Osteoblast (primary cell): ENCODE measurements around the gene BCL2L13. TPM values are rescaled to one million over a fixed set of nuclear protein-coding genes. Genes with fewer than 3 reads are reported as not detected.

Experiments
- DNase-seq: peaks from one replicate; pipeline ENCODE4 v3.0.0; 2011; ENCODE audit warnings: low spot score, mixed read lengths; ENCODE audit not compliant: insufficient read length; ENCODE audit errors: missing footprints
- H2AFZ ChIP-seq: 2 replicates; pipeline ENCODE4 v1.6.0; 2011; ENCODE audit warnings: mild to moderate bottlenecking, low read length
- H3K27ac ChIP-seq: 2 replicates; pipeline ENCODE4 v1.5.1; 2011; ENCODE audit warnings: mild to moderate bottlenecking, low read depth, low read length, moderate library complexity
- H3K27me3 ChIP-seq: 2 replicates; pipeline ENCODE4 v1.6.0; 2012; ENCODE audit warnings: mild to moderate bottlenecking, control low read depth, inconsistent platforms, low read length, moderate library complexity; ENCODE audit not compliant: insufficient read depth
- H3K36me3 ChIP-seq: 2 replicates; pipeline ENCODE4 v1.5.1; 2011; ENCODE audit warnings: mild to moderate bottlenecking, low read length, control low read depth, moderate library complexity; ENCODE audit not compliant: insufficient read depth
- H3K4me1 ChIP-seq: 2 replicates; pipeline ENCODE4 v1.5.1; 2011; ENCODE audit warnings: mild to moderate bottlenecking, low read length, control low read depth, moderate library complexity; ENCODE audit not compliant: insufficient read depth
- H3K4me2 ChIP-seq: 2 replicates; pipeline ENCODE4 v1.6.0; 2011; ENCODE audit warnings: mild to moderate bottlenecking, low read length; ENCODE audit not compliant: insufficient read depth
- H3K4me3 ChIP-seq: fragments of 200-600 bp; sonication (generic); 3 replicates; pipeline ENCODE4 v1.5.1; 2012; ENCODE audit warnings: mild to moderate bottlenecking, low read length, inconsistent platforms; ENCODE audit not compliant: insufficient read depth
- H3K79me2 ChIP-seq: 2 replicates; pipeline ENCODE4 v1.6.0; 2012; ENCODE audit warnings: mild to moderate bottlenecking, low read length, control low read depth, inconsistent platforms; ENCODE audit not compliant: insufficient read depth
- H3K9me3 ChIP-seq: 2 replicates; pipeline ENCODE4 v1.5.1; 2011; ENCODE audit warnings: low read depth, low read length, control low read depth
- H4K20me1 ChIP-seq: 2 replicates; pipeline ENCODE4 v1.6.0; 2012; ENCODE audit warnings: mild to moderate bottlenecking, low read length, control low read depth; ENCODE audit not compliant: insufficient read depth
- total RNA-seq: library from RNA; depleted of rRNA; stranded (reverse); fragments of >200 nt; gene quantifications from 2 replicates; pipeline ENCODE4 v1.2.3, GENCODE V29; 2012
- TF ChIP-seq, protein P1 (sequence below): IDR thresholded peaks from 2 replicates; pipeline ENCODE4 v1.5.1; 2011; ENCODE audit warnings: mild to moderate bottlenecking, low read depth, low read length, moderate library complexity; ENCODE audit errors: extremely low read depth

Gene BCL2L13
- total RNA-seq, 1 donor, result 86.5 TPM

DNA sequence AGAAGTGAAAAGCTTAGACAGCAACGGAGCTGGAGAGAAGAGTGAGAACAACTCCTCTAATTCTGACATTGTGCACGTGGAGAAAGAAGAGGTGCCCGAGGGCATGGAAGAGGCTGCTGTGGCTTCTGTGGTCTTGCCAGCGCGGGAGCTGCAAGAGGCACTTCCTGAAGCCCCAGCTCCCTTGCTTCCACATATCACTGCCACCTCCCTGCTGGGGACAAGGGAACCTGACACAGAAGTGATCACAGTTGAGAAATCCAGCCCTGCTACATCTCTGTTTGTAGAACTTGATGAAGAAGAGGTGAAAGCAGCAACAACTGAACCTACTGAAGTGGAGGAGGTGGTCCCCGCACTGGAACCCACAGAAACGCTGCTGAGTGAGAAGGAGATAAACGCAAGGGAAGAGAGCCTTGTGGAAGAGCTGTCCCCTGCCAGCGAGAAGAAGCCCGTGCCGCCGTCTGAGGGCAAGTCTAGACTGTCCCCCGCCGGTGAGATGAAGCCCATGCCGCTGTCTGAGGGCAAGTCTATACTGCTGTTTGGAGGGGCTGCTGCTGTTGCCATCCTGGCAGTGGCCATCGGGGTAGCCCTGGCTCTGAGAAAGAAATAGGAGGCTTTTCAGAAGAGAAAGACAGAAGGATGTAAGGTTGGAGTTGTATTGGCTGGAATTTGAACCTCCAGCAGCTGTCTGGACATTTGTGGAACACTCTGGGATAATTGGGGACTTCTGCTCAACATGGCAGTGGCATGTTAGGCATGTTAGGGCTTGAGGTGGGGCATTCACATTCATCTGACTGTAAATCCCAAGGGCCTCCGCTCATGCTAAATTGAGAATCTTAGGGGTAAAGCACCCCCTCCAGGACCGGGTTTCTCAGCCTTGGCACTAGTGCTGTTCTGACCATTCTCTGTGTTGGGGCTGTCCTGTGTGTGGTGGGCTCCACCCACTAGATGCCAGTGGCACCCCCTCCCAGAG lies 88.7 kb downstream of the BCL2L13 start:
- H3K27me3 ChIP-seq, result no peaks in the 10 kb centered on the region
- TF ChIP-seq, protein P1, sequence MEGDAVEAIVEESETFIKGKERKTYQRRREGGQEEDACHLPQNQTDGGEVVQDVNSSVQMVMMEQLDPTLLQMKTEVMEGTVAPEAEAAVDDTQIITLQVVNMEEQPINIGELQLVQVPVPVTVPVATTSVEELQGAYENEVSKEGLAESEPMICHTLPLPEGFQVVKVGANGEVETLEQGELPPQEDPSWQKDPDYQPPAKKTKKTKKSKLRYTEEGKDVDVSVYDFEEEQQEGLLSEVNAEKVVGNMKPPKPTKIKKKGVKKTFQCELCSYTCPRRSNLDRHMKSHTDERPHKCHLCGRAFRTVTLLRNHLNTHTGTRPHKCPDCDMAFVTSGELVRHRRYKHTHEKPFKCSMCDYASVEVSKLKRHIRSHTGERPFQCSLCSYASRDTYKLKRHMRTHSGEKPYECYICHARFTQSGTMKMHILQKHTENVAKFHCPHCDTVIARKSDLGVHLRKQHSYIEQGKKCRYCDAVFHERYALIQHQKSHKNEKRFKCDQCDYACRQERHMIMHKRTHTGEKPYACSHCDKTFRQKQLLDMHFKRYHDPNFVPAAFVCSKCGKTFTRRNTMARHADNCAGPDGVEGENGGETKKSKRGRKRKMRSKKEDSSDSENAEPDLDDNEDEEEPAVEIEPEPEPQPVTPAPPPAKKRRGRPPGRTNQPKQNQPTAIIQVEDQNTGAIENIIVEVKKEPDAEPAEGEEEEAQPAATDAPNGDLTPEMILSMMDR, result no peak
- H2AFZ ChIP-seq, result no peak overlapping the region
- H3K79me2 ChIP-seq, result peaks cover 52% of the 10 kb centered on the region
- no peak for DNase-seq
- no peaks in the 10 kb centered on the region for H3K9me3 ChIP-seq
- H3K36me3 ChIP-seq, result peaks cover 48% of the 10 kb centered on the region
- peak overlapping the region; percentile 21 for H3K4me2 ChIP-seq
- no peak overlapping the region for H3K4me3 ChIP-seq
- H3K4me1 ChIP-seq, result peaks cover 22% of the 10 kb centered on the region
- no peaks in the 10 kb centered on the region for H4K20me1 ChIP-seq
- H3K27ac ChIP-seq, result peak overlapping the region; percentile 59

DNA sequence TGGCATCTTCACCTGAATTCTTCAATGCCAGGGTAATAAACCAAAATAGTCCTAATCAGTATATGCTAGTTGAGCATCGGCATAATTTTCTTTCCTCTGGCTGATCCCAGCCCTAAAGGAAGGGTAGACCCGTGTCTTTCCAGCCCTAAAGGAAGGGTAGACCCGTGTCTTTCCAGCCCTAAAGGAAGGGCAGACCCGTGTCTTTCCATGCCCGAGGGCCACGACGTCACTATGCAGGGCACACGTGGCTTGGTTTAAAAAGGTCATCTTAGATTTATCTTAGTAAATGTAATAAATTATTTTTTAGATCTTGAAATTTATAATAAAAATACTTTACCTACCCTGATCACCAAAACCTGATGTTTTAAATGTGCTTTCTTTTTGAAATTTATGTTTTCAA lies 90.2 kb downstream of the BCL2L13 start:
- no peak overlapping the region for H2AFZ ChIP-seq
- H3K4me2 ChIP-seq, result no peak overlapping the region
- H4K20me1 ChIP-seq, result no peaks in the 10 kb centered on the region
- peaks cover 58% of the 10 kb centered on the region for H3K36me3 ChIP-seq
- H3K4me3 ChIP-seq, result no peak overlapping the region
- TF ChIP-seq, protein P1, result no peak
- no peak overlapping the region for H3K27ac ChIP-seq
- H3K4me1 ChIP-seq, result peaks cover 34% of the 10 kb centered on the region
- DNase-seq, result no peak
- no peaks in the 10 kb centered on the region for H3K9me3 ChIP-seq
- no peaks in the 10 kb centered on the region for H3K27me3 ChIP-seq
- H3K79me2 ChIP-seq, result peaks cover 39% of the 10 kb centered on the region

DNA sequence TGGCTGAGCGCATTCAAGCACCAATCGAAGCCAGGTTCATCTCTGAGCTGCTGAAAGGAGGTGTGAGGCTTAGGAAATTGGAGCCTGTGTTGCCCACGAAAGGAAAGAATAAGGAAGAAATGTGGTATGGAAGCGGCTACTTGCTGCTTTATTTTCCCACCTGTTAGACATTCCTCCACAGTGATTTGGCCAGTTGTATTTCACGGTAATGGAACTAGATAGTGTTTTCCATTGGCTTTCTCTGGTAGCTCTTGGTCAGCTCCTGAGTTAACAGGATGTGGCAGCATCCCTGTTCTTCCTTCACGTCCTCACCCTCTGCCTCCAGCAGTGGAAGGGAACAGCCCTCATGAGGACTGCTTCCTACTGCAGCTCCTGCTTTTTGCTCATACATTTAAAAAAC lies 91.0 kb downstream of the BCL2L13 start:
- Histone ChIP-seq H4K20me1 (no peaks in the 10 kb centered on the region), H3K4me3 (no peak overlapping the region), H3K4me1 (peaks cover 39% of the 10 kb centered on the region), H2AFZ (no peak overlapping the region), H3K4me2 (no peak overlapping the region), H3K27me3 (no peaks in the 10 kb centered on the region), H3K36me3 (peaks cover 59% of the 10 kb centered on the region), H3K9me3 (no peaks in the 10 kb centered on the region), H3K27ac (no peak overlapping the region), H3K79me2 (peaks cover 31% of the 10 kb centered on the region)
- no peak for DNase-seq
- TF ChIP-seq, protein P1, result no peak

DNA sequence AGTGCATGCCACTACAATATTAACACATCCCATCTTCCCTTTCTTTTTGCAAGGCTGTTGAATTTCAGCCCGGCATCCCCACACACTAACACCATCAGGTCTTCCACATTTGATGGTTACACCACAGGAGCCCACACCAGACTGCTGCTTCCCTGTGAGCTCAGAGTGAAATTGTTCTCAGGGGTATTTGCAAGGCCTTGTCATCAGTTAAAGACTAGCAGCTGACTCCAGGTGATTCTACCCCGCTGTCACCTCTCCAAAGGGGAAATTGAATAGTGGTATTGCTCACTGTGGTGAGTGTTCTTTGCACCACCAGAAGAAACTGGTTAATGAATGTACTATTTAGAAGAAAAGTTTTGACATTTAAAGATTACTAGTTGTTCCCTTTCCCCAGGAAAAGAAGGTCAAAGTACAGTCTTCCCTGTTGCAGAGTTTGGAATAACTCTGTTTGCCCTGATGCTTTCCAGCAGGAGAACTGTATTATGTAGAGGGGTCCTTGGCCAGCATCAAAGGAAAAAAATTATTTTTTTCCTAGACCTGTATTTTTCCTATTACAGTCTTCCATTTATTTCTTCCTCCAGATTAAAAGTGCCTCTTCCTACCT lies 93.8 kb downstream of the BCL2L13 start:
- no peaks in the 10 kb centered on the region for H4K20me1 ChIP-seq
- H3K27ac ChIP-seq, result no peak overlapping the region
- DNase-seq, result no peak
- no peak overlapping the region for H2AFZ ChIP-seq
- no peak overlapping the region for H3K4me2 ChIP-seq
- H3K4me1 ChIP-seq, result peaks cover 23% of the 10 kb centered on the region
- H3K27me3 ChIP-seq, result no peaks in the 10 kb centered on the region
- H3K9me3 ChIP-seq, result no peaks in the 10 kb centered on the region
- no peak overlapping the region for H3K4me3 ChIP-seq
- H3K36me3 ChIP-seq, result peaks cover 63% of the 10 kb centered on the region
- TF ChIP-seq, protein P1, result no peak
- H3K79me2 ChIP-seq, result peaks cover 16% of the 10 kb centered on the region
